Mesenchymal stem cell (in vitro differentiated cells and primary cell): ENCODE results near the gene ZDHHC1.

ENCODE experiments used
- DNase-seq: peaks from one replicate; pipeline ENCODE4 v3.0.0-alpha.2; 2013
- H2AFZ ChIP-seq: one replicate; pipeline ENCODE4 v1.6.1; 2013; ENCODE audit warnings: low read depth, mild to moderate bottlenecking, control low read depth, inconsistent platforms, low read length, moderate library complexity
- H2AK5ac ChIP-seq: 2 replicates; pipeline ENCODE4 v1.6.1; 2013; ENCODE audit warnings: low read length, moderate library complexity, mild to moderate bottlenecking, inconsistent platforms; ENCODE audit not compliant: severe bottlenecking
- H2BK120ac ChIP-seq: one replicate; pipeline ENCODE4 v1.6.1; 2013; ENCODE audit warnings: low read depth, mild to moderate bottlenecking, inconsistent platforms, low read length, moderate library complexity
- H2BK12ac ChIP-seq, 2 experiments: one replicate each; pipeline ENCODE4 v1.6.1; 2013; ENCODE audit warnings: inconsistent platforms in 2 of 2, low read length in 2 of 2, mild to moderate bottlenecking in 2 of 2, moderate library complexity in 2 of 2, control low read depth in 1 of 2
- H2BK15ac ChIP-seq: one replicate; pipeline ENCODE4 v1.6.1; 2013; ENCODE audit warnings: mild to moderate bottlenecking, low read depth, inconsistent platforms; ENCODE audit not compliant: poor library complexity, severe bottlenecking
- H2BK5ac ChIP-seq: 2 replicates; pipeline ENCODE4 v1.6.1; 2013; ENCODE audit warnings: low read depth, mild to moderate bottlenecking, low read length, control low read depth, inconsistent platforms; ENCODE audit not compliant: poor library complexity, severe bottlenecking
- H3K14ac ChIP-seq, 2 experiments: one replicate each; pipeline ENCODE4 v1.6.1; 2013; ENCODE audit warnings: inconsistent platforms in 2 of 2, low read length in 2 of 2, control low read depth in 1 of 2, mild to moderate bottlenecking in 1 of 2, moderate library complexity in 1 of 2
- H3K18ac ChIP-seq, 2 experiments: one replicate each; pipeline ENCODE4 v1.6.1; 2013; ENCODE audit warnings: inconsistent platforms in 2 of 2, low read length in 2 of 2, control low read depth in 1 of 2, low read depth in 1 of 2, mild to moderate bottlenecking in 1 of 2
- H3K23ac ChIP-seq, 2 experiments: one replicate each; pipeline ENCODE4 v1.6.1; 2013; ENCODE audit warnings: inconsistent platforms in 2 of 2, low read length in 2 of 2, mild to moderate bottlenecking in 2 of 2, moderate library complexity in 2 of 2, control low read depth in 1 of 2
- H3K27ac ChIP-seq: 2 replicates; pipeline ENCODE4 v1.5.1; 2013; ENCODE audit warnings: mild to moderate bottlenecking, moderate library complexity, low read length, control low read depth, inconsistent platforms; ENCODE audit not compliant: poor library complexity, severe bottlenecking
- H3K27me3 ChIP-seq, 2 experiments: 2 replicates each; pipeline versions ENCODE4 v1.6.1 to v1.7.0; 2013; ENCODE audit warnings: low read length in 2 of 2, mild to moderate bottlenecking in 2 of 2, moderate library complexity in 2 of 2, control low read depth in 1 of 2, inconsistent platforms in 1 of 2; ENCODE audit not compliant: control insufficient read depth in 1 of 2, insufficient read depth in 1 of 2
- H3K36me3 ChIP-seq, 2 experiments: 2 replicates each; pipeline versions ENCODE4 v1.6.1 to v1.7.0; 2013; ENCODE audit warnings: low read length in 2 of 2, control low read depth in 1 of 2, inconsistent platforms in 1 of 2, low read depth in 1 of 2, mild to moderate bottlenecking in 1 of 2; ENCODE audit not compliant: insufficient read depth in 2 of 2, control insufficient read depth in 1 of 2
- H3K4ac ChIP-seq, 2 experiments: one replicate each; pipeline ENCODE4 v1.6.1; 2013; ENCODE audit warnings: inconsistent platforms in 2 of 2, low read length in 2 of 2, mild to moderate bottlenecking in 2 of 2, moderate library complexity in 2 of 2, control low read depth in 1 of 2, low read depth in 1 of 2
- H3K4me1 ChIP-seq: 2 replicates; pipeline ENCODE4 v1.6.1; 2013; ENCODE audit warnings: low read depth, low read length, control low read depth; ENCODE audit not compliant: control insufficient read depth, insufficient read depth
- H3K4me2 ChIP-seq: 2 replicates; pipeline ENCODE4 v1.6.1; 2013; ENCODE audit warnings: low read length, mild to moderate bottlenecking, inconsistent platforms; ENCODE audit not compliant: poor library complexity, severe bottlenecking
- H3K4me3 ChIP-seq, 2 experiments: 2 replicates each; pipeline versions ENCODE4 v1.5.1 to v1.7.0; 2013; ENCODE audit warnings: low read length in 2 of 2, mild to moderate bottlenecking in 2 of 2, control low read depth in 1 of 2, low read depth in 1 of 2; ENCODE audit not compliant: insufficient read depth in 1 of 2
- H3K79me1 ChIP-seq: replicated peaks from 2 replicates; pipeline ENCODE4 v1.6.1; 2013; ENCODE audit warnings: mild to moderate bottlenecking, control low read depth, low read length, inconsistent platforms; ENCODE audit not compliant: poor library complexity, severe bottlenecking
- H3K9ac ChIP-seq: 2 replicates; pipeline ENCODE4 v1.7.0; 2013; ENCODE audit warnings: mild to moderate bottlenecking, low read length, moderate library complexity
- H3K9me3 ChIP-seq: 2 replicates; pipeline ENCODE4 v1.7.0; 2013; ENCODE audit warnings: mild to moderate bottlenecking, low read length; ENCODE audit not compliant: control insufficient read depth
- H4K8ac ChIP-seq: one replicate; pipeline ENCODE4 v1.6.1; 2013; ENCODE audit warnings: inconsistent platforms, mild to moderate bottlenecking, low read length, moderate library complexity
- H4K91ac ChIP-seq: one replicate; pipeline ENCODE4 v1.6.1; 2013; ENCODE audit warnings: mild to moderate bottlenecking, low read length, inconsistent platforms
- WGBS: methylation state at CpG from one replicate; pipeline ENCODE4 v1.1.7; 2013; ENCODE audit warnings: mixed read lengths; 5-methylcytosine and 5-hydroxymethylcytosine counted together

ZDHHC1 gene

DNA sequence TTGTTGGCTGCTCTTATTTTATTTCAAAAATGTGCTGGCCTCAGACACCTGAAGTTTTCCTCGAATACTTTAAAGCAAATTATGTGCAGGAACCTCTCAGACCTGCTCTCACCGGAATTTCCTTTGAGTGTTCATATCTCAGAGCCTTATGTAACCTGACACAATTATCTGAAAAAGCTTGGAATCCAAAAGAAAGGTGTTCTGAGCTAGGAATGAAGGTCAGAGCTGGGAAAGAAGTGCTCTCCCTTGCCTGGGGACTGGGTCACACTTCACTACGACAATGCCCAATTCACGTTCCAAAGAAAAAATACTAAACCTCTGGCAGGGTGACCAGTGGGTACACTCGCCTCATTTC, 8.0 kb upstream of the ZDHHC1 start:
- no peak overlapping the region for H3K9ac ChIP-seq
- no peak overlapping the region for H2BK5ac ChIP-seq
- H4K8ac ChIP-seq: no peak overlapping the region
- no peaks in the 10 kb centered on the region for H3K4me1 ChIP-seq
- no peak overlapping the region for H3K4me2 ChIP-seq
- no peak overlapping the region for H2AFZ ChIP-seq
- no peak overlapping the region for H2AK5ac ChIP-seq
- 41% methylated on average over 4 of the region's 5 CpGs for WGBS
- no peak for DNase-seq
- no peak overlapping the region for H3K23ac ChIP-seq
- no peak overlapping the region for H4K91ac ChIP-seq
- no peak overlapping the region for H2BK12ac ChIP-seq
- peaks cover 6 to 78% of the 10 kb centered on the region in 2 experiments for H3K27me3 ChIP-seq
- H3K4ac ChIP-seq: no peak overlapping the region
- H2BK15ac ChIP-seq: no peak overlapping the region
- H3K18ac ChIP-seq: no peak overlapping the region
- no peak overlapping the region for H3K4me3 ChIP-seq
- H3K27ac ChIP-seq: no peak overlapping the region
- no peak overlapping the region for H2BK120ac ChIP-seq
- no peaks in the 10 kb centered on the region for H3K79me1 ChIP-seq
- no peak overlapping the region for H3K14ac ChIP-seq
- no peaks in the 10 kb centered on the region for H3K36me3 ChIP-seq
- no peaks in the 10 kb centered on the region for H3K9me3 ChIP-seq

DNA sequence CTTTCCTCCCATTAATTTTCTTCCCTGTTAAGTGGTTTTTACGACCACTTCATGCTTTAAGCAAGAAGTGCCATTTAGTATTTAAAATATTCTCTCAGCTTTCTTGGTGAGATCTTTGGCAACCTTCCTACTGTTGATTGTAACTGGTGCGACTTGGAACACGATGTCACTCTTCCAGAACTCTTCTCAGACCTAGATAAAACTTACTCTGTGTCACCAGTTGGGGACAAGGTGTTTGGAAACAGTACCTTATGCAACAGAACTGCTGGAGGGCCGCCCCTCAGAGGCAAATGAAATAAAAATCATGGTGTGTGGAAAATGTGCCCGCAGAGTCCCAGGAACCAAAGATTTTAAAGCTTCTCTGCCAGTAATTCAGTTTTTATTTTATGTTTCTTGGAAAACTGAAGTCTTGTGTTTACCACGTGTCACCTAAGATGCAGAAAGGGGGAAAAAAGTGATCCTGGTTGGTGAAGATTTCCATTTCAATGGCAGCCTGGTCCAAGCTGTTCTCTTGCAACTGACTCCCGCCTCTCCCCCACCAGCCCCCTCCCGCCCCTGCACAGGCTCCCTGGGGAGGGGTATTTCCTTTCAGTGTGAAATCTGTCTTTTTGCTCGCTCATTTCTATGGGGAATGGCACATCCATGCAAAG, 7.5 kb upstream of the ZDHHC1 start:
- Histone ChIP-seq H2AK5ac (no peak overlapping the region), H3K4me1 (no peaks in the 10 kb centered on the region), H3K4me2 (no peak overlapping the region), H2BK12ac (no peak overlapping the region), H3K18ac (no peak overlapping the region), H3K9me3 (no peaks in the 10 kb centered on the region), H3K9ac (no peak overlapping the region), H3K27ac (no peak overlapping the region), H2BK120ac (no peak overlapping the region), H4K8ac (no peak overlapping the region), H3K79me1 (no peaks in the 10 kb centered on the region), H3K4me3 (no peak overlapping the region), H2BK5ac (no peak overlapping the region), H3K23ac (no peak overlapping the region), H4K91ac (no peak overlapping the region), H2AFZ (no peak overlapping the region), H3K4ac (no peak overlapping the region), H3K14ac (no peak overlapping the region), H3K27me3 (peaks cover 1 to 74% of the 10 kb centered on the region in 2 experiments), H2BK15ac (no peak overlapping the region), H3K36me3 (no peaks in the 10 kb centered on the region)
- 36% methylated on average over 6 of the region's 9 CpGs for WGBS
- no peak for DNase-seq

GRCh38 chr16:67423015-67423414, 6.7 kb upstream of the ZDHHC1 start:
- 92% methylated on average over 4 of the region's 5 CpGs for WGBS
- no peak overlapping the region for H4K91ac ChIP-seq

GRCh38 chr16:67421030-67421429, 4.8 kb upstream of the ZDHHC1 start:
- Histone ChIP-seq H3K27me3 (peaks cover 0 to 48% of the 10 kb centered on the region in 2 experiments), H3K4me3 (no peak overlapping the region), H3K9me3 (no peaks in the 10 kb centered on the region), H3K27ac (no peak overlapping the region), H3K4ac (no peak overlapping the region), H3K79me1 (no peaks in the 10 kb centered on the region), H3K23ac (no peak overlapping the region), H3K18ac (no peak overlapping the region), H3K9ac (no peak overlapping the region), H2BK12ac (no peak overlapping the region), H3K4me1 (peaks cover 2% of the 10 kb centered on the region), H2AFZ (no peak overlapping the region), H3K14ac (no peak overlapping the region), H4K91ac (no peak overlapping the region), H2AK5ac (no peak overlapping the region), H3K36me3 (no peaks in the 10 kb centered on the region), H2BK15ac (no peak overlapping the region), H2BK120ac (no peak overlapping the region), H4K8ac (no peak overlapping the region), H3K4me2 (no peak overlapping the region), H2BK5ac (no peak overlapping the region)
- 67% methylated on average over 4 of the region's 4 CpGs for WGBS
- DNase-seq: no peak

More at GRCh38 chr16:67423015-67423414, 6.7 kb upstream of the ZDHHC1 start:
- no peaks in the 10 kb centered on the region for H3K79me1 ChIP-seq
- H2AFZ ChIP-seq: no peak overlapping the region
- H2BK120ac ChIP-seq: no peak overlapping the region
- no peak overlapping the region for H3K4me2 ChIP-seq
- H3K14ac ChIP-seq: no peak overlapping the region
- H3K9me3 ChIP-seq: no peaks in the 10 kb centered on the region
- H2AK5ac ChIP-seq: no peak overlapping the region
- DNase-seq: no peak
- H2BK15ac ChIP-seq: no peak overlapping the region
- H2BK12ac ChIP-seq: no peak overlapping the region
- H3K23ac ChIP-seq: no peak overlapping the region
- H3K9ac ChIP-seq: no peak overlapping the region
- H3K4me1 ChIP-seq: no peaks in the 10 kb centered on the region
- no peaks in the 10 kb centered on the region for H3K36me3 ChIP-seq
- no peak overlapping the region for H3K27ac ChIP-seq
- H3K4ac ChIP-seq: no peak overlapping the region
- no peak overlapping the region for H2BK5ac ChIP-seq
- no peak overlapping the region for H3K18ac ChIP-seq
- no peak overlapping the region for H4K8ac ChIP-seq
- H3K27me3 ChIP-seq: peaks cover 0 to 67% of the 10 kb centered on the region in 2 experiments
- no peak overlapping the region for H3K4me3 ChIP-seq
